ENCODE results near the gene LRFN2.

LRFN2 gene

DNA sequence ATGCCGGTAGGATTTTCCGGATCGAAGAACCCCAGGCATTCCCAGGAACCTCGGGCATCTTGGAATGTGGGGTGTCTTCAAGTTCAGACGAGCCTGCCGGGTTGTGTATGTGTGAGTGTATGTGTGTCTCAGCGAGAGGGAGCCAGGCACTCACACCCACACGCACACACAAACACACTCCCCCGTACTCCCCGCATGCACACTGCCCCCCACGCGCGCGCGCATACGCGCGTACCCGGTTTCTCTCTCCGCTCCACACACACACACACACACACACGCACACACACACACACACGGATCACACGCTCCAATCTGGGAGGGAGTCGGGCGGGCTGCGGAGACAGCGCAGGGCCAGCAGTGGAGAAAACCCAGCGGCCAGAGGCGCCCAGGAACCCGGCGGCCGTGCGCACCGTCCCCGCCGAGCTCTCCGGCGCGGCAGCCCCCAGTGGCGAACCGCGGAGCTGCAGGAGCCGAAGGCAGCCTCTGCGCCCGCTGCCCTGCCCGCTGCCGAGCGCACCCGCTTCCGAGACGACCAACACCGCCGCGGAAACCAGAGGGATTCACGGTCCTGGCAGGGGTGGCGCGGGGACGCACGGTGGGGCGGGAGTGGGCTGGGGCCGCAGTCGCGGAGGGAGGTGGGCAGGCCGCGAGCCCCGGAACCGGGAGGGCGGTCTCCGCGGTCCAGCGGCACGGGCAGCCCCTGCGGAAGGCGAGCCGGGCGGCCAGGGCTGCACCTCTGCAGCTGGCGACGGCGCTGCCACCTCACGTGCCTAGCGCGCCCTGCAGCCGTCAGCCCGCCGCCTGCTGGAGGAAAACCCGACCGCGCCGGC lies at the start of gene LRFN2:
TSS of gene LRFN2 (minus strand) at position 125 of the 830 bp plus-strand sequence.
- peak; percentile 51 to 69 for DNase-seq (ENCODE audit: low read depth in 2 of 2)

DNA sequence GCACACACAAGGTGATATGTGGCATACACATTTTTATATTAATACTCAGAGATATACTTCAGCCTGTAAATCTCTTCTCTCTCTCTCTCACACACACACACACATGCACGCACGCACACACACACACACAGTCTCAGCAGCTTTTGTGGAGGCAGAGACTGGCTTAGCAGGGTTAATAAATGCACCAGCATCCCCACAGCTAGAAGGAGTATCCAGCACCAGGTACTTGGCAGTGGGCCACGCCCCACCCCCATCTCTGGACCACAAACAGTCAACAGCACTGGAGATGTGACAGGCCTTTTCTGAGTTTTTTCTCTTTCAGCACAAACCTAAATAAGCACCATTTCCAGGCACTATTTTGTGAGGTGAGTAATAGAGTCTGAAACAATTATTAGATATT lies 47.3 kb upstream of the LRFN2 start:
- DNase-seq (ENCODE audit: low read depth in 2 of 2), result no peak

DNA sequence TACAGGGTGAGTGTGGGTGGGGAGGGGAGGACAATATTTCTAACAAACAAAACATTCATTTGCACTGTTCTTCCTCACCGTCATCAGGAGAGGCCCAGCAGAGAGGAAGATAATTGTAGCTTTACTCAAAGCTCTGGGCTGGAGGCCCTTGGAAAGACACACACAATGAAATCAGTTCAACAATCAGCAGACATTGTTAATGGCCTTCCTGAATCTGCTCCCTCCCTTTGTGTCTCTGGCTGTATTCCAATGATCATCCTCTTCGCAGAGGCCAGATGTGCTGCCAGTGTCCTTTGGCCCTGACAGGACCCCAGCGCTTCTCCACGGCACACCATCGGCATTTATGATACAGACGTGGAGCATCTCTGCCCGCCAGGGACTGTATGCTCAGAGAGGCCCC lies 44.6 kb upstream of the LRFN2 start:
- no peak for DNase-seq (ENCODE audit: low read depth in 2 of 2)

DNA sequence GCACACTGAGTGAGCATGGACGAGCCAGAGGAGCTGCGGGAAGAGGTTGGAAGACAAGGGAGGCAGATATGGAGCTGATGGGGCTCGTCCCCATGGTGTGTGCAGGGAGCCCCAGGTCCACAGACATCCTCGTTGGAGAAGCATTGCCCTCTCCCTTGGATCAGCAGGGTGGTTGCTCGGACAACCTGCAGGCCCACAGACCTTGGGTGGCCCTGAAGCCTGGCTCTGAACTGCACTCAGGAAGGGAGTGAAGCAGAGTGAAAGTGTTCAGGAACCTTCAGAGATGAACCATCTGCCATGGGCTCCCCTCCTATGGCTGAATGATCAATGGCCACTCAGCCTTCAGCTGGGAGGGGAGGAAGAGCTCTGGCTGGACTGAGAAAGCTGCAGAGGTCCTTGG lies 43.3 kb upstream of the LRFN2 start:
- no peak for DNase-seq (ENCODE audit: low read depth in 2 of 2)

DNA sequence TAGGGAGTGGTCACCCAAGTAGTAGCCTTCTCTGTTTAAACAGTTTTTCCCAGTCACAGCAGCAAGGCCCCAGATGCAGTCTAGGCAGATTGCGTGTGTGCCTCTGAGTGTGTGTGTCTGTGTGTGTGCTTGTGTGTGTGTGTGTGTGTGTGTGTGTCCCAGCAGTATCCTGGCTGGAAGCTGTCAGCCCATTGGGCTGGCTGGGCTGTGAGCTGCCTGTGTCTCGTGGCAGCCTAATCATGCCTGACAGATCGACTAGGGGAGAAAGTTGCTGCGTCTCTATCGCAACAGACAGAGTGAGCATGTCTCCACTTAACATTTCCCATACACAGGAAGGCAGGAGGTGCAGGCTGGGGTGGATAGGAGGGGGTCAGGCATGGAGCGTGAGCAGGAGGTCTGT lies 42.9 kb upstream of the LRFN2 start:
- no peak for DNase-seq (ENCODE audit: low read depth in 2 of 2)

DNA sequence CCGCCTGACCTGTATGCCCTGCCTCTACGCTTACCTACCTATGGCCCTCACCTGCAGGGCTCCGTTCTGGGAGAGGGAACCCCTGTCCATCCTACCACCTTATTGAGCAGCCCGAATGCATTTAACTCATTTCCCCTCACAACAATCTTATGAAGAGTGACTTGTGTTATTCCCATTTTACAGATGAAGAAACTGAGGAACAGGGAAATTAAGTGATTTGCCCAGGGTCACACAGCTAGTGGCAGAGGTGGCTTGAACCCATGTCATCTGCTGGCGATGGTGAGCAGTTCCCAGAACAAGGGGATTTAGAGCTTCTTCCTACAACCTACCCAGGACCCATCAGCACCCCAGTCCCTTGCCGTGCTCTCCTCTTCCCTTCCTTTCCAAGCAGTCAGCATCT lies 42.3 kb upstream of the LRFN2 start:
- no peak for DNase-seq (ENCODE audit: low read depth in 2 of 2)

DNA sequence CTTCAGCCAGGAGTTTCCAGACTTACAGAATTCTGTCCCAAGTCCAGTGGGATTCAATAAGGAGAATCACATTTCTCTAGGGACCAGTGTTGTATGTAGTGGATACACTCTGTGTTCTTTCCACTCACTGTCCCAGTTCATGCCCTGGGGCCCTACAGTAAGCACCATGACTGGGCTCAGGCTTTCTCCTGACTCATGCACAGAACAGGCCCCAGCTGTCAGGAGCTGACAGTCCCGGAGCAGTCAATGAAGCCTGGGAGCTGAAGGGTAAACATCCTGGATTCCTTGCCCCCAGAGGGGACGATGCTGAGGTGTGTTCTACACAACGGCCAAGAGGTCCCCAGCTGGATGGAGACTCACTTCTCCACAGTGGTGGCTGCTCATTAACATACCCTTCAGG lies 40.2 kb upstream of the LRFN2 start:
- no peak for DNase-seq (ENCODE audit: low read depth in 2 of 2)

DNA sequence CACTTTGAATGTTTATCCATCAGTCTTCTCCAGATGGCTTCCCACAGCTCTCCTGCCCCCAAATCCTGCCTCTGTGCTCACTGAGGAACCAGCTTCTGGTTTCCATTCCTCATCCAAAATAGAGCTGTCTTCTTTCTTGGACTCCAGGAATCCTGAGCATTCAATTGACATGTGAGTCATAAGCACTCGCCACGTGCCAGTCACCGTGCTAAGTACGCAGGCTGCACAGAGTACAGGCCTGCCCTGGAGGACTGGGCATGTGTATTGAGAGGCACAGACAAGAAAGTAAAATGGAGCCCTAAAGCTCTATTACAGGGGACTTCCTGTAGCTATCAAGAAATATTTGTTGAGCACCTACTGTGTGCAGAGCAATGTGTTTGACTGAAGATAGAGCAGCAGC lies 39.7 kb upstream of the LRFN2 start:
- DNase-seq (ENCODE audit: low read depth in 2 of 2), result no peak

DNA sequence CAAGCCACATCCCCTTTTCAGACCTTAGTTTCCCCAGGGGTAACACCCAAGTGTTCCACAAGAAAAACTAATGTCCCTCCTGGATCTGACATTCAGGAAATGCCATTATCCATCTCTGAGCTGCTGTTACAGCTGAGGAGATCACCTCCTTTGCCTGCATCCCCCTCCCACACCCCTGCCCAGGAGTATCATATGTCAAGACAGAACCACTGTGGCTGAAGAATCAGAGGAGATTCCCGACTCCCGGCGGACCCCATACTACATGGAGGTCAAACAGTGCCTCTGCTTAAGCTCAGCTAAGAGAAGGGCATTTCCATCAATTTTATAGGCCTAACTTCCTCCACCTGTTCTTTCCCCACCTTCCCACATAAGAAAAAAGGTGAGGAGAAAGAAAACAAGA lies 36.8 kb upstream of the LRFN2 start:
- DNase-seq (ENCODE audit: low read depth in 2 of 2), result no peak

DNA sequence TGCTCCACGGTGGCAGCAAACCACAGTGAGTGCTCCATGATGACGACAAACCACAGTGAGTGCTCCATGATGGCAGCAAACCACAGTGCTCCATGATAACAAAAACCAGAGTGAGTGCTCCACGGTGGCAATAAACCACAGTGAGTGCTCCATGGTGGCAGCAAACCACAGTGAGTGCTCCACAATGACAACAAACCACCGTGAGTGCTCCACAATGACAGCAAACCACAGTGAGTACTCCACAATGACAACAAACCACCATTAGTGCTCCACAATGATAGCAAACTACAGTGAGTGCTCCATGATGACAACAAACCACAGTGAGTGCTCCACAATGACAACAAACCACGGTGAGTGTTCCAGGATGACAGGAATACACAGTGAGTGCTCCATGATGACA lies 36.0 kb upstream of the LRFN2 start:
- no peak for DNase-seq (ENCODE audit: low read depth in 2 of 2)

DNA sequence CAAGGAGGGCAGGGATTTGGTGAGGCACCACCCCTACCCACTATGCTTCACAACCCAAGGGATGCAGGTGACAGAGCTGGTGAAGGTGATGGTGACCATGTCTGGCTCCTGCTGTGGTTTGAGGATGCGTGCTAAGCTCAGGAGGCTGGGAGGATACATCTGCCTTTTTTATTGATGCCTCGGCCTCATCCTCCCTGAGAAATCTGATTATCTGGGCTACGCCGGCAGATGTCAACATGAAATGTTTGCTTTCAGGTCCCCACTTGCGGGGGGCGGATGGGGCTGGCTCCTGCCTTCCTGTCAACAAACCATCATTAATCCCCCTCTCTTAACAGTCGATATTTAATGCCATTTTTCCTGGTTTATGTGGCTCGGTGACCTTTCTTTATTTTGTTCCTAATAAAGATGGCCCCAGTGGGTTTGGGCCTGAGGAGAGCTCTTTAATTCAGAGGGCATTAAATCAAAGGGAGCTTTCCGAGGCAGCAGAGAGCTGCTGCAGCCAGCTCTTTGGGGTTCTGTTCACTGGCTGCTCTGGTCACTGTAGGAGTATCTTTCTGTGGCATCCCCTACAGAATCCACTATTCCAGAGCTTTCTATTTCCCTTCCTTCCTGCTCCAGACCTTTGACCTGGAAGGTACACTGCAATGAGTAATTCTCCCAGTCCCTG lies 33.5 kb upstream of the LRFN2 start:
- DNase-seq (ENCODE audit: low read depth in 2 of 2), result no peak

DNA sequence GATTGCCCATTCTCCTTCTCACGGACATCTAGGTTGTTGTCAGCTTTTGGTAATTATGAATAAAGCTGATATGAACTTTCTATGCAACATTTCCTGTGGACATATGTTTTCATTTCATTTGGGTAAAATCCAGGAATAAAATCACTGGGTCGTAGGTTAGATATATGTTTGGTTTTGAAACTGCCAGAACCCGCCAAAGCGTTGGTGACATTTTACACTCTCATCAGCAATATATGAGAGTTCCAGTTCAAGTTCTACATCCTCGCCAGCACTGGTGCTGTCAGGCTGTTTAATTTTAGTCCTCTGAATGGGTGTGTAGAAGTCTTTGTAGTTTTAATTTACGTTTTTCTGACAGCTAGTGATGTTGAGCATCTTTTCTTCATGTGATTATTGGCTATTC lies 27.5 kb upstream of the LRFN2 start:
- no peak for DNase-seq (ENCODE audit: low read depth in 2 of 2)

DNA sequence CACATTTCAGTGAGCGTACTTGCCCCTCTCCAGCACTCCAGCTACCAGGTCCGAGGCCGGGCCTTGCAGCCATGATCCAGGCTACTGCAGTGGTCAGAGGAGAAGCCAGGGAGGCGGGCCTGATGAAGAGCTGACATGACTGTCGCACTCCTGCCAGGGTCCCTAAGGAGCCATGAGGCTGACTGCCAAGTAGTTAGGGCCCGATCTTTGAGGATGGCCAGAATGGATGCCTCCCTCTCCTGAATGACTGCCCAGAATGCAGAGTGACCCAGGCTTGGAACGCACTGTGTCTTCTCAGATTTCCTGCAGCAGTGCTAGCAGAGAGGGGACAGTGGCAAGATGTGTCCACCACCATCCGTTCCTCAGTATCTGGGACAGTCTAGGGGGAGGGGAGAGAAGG lies 24.7 kb upstream of the LRFN2 start:
- DNase-seq (ENCODE audit: low read depth in 2 of 2), result no peak

DNA sequence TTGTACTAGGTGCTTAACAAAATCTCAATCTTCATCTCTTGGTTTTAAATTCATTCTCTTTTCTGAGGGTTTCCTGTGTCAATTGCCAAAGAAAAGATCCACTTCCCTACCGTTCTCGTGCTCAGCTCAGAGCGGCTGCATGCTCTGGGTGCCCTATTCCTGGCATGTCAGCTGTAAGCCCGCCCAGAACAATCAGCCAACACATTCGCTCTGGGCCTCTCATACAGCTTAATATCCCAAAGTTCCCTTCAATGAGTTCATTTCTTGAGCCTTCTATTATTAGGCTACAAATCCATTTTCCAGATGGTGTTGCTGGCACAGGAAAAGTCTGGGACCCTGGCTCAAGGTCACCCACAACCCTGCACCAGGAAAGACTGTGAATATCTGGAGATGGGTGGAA lies 24.3 kb upstream of the LRFN2 start:
- no peak for DNase-seq (ENCODE audit: low read depth in 2 of 2)

DNA sequence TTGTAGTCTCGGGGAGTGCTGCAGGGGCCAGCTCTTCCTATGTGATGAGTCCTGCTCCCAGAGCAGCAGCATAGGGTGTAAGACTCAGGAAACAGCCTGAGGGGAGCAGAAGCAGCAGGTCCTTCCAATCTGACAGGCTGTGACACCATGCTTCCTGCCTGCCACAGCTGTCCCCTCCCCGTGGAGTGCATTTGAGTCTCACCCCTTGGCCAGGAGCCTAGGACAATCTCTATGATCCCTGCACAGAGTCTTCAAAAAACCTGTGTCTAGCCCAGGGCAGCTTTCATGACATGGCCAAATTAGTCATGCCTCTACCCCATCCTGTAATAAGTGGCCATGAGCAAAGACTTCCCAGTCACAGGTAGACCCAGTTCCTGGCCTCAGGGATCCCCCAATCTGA lies 23.1 kb upstream of the LRFN2 start:
- no peak for DNase-seq (ENCODE audit: low read depth in 2 of 2)

DNA sequence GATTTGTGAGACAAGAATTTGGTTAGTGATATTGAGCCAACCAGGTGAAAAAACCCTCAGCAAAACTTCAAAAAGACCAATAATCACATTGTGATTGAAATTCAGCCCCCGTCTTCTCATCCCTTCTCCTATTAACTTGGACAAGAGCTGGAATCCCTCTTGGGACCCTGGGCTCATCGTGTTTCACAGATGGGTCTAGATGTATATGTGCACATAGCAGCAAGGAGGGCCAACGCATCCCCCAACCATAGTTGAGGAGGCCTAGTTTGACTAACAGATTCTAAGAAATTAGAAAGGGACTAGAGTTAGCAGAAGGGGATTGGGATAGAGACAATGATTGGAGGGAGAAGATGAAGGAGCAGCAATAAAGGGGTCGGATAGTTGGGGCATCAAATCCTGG lies 19.8 kb upstream of the LRFN2 start:
- DNase-seq (ENCODE audit: low read depth in 2 of 2), result no peak

DNA sequence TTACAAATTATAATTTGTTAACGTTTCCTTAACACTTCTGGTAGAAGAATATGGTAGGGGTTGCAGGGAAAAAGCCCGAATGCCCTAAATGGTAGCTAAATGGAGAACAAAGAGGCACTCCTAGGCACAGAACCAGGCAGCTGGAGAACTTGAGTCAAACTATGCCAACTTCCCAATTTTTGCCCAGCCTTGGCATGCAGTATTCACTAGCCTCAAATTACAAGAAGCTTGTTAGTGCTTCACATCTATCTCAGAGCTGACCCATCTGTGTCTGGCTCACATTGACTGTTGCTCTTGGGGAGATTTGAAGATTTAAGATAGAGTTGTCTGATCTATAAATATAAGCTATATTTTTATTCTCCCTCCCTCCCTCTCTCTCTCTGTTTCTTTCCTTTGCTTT lies 19.4 kb upstream of the LRFN2 start:
- no peak for DNase-seq (ENCODE audit: low read depth in 2 of 2)

DNA sequence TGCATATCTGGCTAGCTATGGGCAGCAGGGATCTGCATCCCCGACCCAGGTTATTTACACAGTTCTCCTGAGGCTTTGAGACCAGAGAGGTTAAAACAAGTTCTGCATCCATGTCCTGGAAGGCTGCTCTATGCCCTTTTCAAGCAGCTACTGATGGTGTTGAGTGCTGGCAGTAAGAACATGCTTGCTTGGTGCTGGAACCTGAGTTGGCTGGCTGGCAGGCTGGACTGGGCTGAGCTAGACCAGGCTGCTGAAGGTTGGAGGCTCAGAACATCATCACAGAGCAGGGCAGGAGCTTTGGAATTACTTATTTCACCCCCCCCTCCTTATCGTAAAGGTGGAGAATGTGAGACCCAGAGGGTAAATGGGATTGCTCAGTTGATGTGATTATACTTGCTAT lies 16.9 kb upstream of the LRFN2 start:
- DNase-seq (ENCODE audit: low read depth in 2 of 2), result no peak

DNA sequence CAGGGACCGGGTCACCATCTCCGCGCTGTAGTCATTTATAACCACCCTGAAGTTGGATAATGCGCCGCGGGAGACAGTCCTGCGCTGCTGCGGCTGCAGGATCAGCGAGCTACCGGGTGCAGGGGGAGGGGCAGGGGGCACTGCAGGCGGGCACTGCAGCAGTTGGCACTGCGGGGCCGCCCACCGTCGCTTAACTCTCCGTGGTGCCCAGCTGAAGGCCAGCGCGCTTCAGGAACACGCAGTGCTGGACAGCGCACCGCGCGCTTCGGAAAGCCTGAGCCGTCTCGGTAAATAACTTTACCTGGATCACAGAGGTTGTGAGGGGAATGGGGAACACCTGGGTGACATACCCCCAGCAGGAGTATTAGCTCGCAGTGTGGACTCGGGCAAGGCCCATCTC lies 12.4 kb upstream of the LRFN2 start:
- DNase-seq (ENCODE audit: low read depth in 2 of 2), result no peak

DNA sequence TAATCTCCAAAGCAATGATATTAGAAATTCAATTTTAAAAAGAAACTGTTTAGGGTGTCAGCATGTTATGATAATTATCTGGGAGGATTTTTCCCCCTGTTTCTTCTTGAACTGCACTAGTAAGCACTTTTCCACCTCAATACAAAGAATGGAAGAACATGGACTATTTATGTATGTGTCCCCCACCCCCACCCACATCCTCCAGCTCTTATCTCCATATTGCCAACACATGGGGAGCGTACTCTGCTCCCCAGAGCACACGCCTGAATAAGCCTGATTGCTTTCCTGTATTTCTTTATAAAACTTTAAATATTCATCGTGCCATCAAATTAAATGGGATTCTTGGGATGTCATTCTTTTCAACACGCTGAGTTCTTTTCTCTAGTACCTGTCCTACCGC lies 11.4 kb upstream of the LRFN2 start:
- no peak for DNase-seq (ENCODE audit: low read depth in 2 of 2)

DNA sequence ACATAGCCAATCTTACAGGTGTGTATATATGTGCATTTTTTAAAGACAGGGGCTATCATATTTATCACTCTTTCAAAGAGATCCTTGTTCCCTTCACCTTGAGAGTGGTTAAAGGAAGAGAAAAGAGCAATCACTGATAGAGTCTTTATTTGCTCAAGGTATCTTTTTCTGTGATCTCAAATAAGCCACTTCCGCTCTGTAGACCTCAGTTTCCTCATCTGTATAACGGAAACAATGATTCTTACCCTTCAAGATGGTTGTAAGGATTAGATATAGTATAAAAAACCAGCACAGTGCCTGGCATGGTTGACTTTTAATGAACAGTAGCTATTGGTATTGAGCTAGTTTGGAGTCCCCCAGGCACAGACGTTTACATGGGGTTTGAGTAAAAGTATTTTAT lies 10.1 kb upstream of the LRFN2 start:
- no peak for DNase-seq (ENCODE audit: low read depth in 2 of 2)

DNA sequence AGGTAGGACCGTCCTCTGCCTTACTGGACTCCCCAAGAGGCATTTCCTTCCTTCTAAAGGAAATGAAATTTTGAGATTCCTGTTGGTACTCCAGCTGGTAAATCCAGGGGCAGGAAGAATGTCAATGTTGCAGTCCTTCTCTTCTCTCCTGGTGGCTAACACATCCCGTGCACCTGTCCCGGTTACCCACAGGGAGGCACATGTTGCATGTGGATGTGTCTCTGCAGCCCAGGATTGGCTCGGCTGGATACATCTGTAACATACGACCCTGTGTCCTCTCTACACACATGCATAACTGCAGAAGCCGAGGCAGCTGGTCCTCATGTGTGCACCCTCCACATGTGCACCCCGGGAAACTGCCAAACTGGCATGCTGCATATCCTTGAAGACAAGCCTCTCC lies 1.3 kb upstream of the LRFN2 start:
- no peak for DNase-seq (ENCODE audit: low read depth in 2 of 2)

DNA sequence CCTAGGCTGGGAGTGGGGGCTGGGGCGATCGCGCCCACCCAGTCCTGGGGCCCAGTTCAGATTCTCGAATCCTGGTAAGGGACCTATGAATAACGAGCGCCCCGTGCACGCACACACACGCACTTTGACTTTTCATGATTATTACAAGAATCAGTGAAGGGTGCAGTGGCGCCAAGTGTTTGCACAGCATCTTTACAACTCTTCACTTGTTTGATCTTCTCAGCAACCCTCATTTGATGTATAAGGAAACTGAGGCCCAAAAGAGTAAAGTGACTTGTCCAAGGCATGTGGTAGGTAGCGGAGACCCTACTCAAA lies 863 bp upstream of the LRFN2 start:
- DNase-seq (ENCODE audit: low read depth in 2 of 2), result no peak

All from stimulated activated CD4-positive, alpha-beta T cell treated with anti-CD3 and anti-CD28 coated beads, Interleukin-12 subunit alpha, Interleukin-12 subunit beta, amount 100 ng/mL, for 24 hours (primary cell).